AG04449 (cell line): ENCODE results near the gene HRNR.
"Not testable (repeated sequence)": the region's sequence is repeated elsewhere in the genome, so short reads cannot be mapped to it uniquely, and the experiment has no call there.

Source experiments
- CTCF ChIA-PET: fragments of 350-600 bp; formaldehyde crosslinking; extraction: SDS; loops from one replicate; lab custom pipeline; 2021; ENCODE audit warnings: antibody characterized with exemption; lab: Yijun Ruan, JAX
- POLR2A ChIA-PET: fragments of 400-600, 350-600 bp; formaldehyde crosslinking; extraction: SDS; loops from one replicate; lab custom pipeline; 2020; ENCODE audit warnings: antibody characterized with exemption, inconsistent platforms; lab: Yijun Ruan, JAX
- DNase-seq: peaks from one replicate; pipeline ENCODE4 v3.0.0-alpha.2; 2010; ENCODE audit warnings: low read depth, low spot score
- H3K4me3 ChIP-seq: 2 replicates; pipeline ENCODE4 v1.5.1; 2011; ENCODE audit warnings: low read depth, mild to moderate bottlenecking, control low read depth, low read length
- TF ChIP-seq, protein P1 (sequence below): IDR thresholded peaks from one replicate; pipeline ENCODE4 v1.5.1; 2011; ENCODE audit warnings: mild to moderate bottlenecking, moderate library complexity, low read length, control low read depth, inconsistent platforms; ENCODE audit not compliant: insufficient read depth; ENCODE audit errors: missing control alignments

HRNR gene

DNA sequence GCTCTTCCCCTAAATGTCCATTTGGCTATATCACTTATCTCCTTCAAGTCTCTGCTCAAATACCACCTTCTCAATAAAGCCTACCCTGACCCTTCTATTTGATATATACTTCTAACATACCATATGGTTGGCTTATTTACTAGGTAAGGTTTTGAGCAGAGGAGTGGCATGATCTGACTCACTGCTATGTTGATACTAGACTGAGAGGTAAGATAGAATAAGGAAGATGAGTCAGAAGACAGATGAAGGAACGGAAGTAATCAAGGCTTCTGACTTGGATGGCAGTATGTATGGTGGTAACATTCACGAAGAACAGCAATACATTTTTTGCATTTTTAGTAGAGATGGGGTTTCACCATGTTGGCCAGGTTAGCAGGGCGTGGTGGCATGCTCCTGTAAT, 4.8 kb upstream of the HRNR start:
- ChIA-PET CTCF (no interaction called here), POLR2A (no interaction called here)
- H3K4me3 ChIP-seq = no peak overlapping the region
- TF ChIP-seq, protein P1, sequence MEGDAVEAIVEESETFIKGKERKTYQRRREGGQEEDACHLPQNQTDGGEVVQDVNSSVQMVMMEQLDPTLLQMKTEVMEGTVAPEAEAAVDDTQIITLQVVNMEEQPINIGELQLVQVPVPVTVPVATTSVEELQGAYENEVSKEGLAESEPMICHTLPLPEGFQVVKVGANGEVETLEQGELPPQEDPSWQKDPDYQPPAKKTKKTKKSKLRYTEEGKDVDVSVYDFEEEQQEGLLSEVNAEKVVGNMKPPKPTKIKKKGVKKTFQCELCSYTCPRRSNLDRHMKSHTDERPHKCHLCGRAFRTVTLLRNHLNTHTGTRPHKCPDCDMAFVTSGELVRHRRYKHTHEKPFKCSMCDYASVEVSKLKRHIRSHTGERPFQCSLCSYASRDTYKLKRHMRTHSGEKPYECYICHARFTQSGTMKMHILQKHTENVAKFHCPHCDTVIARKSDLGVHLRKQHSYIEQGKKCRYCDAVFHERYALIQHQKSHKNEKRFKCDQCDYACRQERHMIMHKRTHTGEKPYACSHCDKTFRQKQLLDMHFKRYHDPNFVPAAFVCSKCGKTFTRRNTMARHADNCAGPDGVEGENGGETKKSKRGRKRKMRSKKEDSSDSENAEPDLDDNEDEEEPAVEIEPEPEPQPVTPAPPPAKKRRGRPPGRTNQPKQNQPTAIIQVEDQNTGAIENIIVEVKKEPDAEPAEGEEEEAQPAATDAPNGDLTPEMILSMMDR = no peak
- DNase-seq = no peak

DNA sequence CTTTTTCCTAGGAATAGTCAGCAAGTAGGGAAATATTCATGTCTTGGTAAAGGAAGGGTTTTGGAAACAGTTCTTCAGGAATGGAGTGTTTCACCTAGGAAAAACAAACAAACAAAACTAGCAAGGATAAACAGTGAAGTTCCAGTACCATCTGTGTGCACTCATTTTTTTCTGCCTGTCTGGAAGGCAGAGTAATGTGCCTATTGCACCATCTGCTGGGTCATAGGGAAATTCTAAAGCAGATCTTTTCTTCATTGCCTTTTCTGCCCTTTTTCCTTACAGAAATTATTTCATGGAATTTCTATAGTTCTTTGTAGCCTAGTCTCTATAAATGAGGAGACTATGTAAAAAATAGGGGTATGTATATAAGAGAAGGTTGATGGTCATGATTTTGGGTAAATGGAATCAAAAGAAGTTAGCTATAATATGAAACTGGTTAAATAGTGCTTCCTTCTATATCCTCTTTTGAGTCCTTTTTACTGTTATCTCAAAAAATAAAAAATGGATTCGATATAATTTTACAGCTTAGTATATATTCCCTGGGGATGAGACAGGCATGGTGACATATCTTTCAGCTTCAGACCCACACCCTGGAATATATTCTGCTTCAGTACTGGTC, 3.4 kb upstream of the HRNR start:
- ChIA-PET POLR2A (no interaction called here), CTCF (interaction anchor here (1.5 kb wide), 1 partner anchor 86 kb away, joined by 5 read pairs; no protein-coding TSS in a partner anchor)
- H3K4me3 ChIP-seq = no peak overlapping the region
- DNase-seq = no peak
- TF ChIP-seq, protein P1 = no peak

DNA sequence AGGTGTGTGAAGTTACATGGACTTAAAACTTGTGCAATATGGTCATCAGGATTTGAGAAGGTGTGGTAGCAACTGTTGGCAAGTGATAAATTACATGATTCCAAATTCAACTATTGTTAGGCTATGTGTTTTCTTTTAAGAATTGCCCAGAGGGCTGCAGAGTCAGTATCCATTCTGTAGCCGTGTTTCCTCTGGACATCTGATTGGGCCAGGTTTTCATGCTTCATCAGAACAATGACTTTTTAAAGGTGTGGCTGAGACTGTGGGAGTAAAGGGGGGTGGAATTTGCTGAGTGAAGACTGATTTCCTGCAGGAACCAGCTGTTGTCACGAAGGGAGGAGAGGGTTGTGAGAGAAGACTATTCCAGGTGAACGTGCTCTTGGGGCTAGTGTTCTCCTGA, 1.7 kb upstream of the HRNR start:
- H3K4me3 ChIP-seq = no peak overlapping the region
- TF ChIP-seq, protein P1 = no peak
- CTCF ChIA-PET = interaction anchor here (0.9 kb wide), 1 partner anchor 40 kb away, joined by 3 read pairs; no protein-coding TSS in a partner anchor
- POLR2A ChIA-PET = no interaction called here
- no peak for DNase-seq

DNA sequence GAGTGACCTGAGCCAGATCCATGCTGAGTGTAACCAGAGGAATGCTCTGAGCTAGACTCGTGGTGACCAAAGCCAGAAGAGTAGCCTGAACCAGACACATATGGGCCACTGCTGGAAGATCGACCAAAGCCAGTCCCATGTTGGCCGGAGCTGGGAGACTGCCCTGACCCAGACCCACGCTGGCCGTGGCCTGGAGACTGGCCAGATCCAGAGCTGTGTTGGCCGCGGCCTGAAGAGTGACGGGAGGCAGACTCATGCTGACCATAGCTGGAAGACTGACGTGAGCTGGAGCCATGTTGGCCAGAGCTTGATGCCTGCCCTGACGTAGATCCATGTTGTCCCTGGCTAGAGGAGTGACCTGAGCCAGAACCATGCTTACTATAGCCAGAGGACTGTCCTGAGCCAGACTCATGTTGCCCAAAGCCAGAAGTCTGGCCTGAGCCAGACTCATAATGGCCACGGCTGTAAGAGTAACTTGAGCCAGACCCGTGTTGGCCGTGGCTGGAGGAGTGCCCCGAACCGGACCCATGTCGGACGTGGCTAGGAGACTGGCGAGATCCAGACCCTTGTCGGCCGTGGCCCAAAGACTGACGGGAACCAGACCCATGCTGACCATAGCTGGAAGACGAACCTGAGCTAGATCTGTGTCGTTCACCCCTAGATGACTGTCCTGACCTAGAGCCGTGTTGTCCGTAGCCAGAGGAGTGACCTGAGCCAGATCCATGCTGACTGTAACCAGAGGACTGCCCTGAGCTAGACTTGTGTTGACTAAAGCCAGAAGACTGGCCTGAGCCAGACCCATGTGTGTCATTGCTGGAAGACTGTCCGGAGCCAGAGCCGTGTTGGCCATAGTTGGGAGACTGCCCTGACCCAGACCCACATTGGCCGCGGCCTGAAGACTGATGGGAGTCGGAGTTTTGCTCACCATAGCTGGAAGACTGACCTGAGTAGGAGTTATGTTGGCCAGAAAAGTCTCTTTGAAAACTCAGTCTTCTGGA, 3.5 kb downstream of the HRNR start:
- POLR2A ChIA-PET = no interaction called here

DNA sequence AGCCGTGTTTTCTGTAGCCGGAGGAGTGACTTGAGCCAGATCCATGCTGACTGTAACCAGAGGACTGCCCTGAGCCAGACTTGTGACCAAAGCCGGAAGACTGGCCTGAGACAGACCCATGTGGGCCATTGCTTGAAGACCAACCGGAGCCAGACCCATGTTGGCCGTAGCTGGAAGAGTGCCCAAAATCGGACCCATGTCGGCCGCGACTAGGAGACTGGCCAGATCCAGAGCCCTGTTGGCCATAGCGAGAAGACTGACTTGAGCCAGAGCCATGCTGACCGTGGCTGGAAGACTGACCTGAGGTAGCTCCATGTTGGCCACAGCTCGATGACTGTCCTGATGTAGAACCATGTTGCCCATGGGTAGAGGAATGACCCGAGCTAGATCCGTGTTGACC, 4.6 kb downstream of the HRNR start:
- DNase-seq, CTCF ChIA-PET, POLR2A ChIA-PET, H3K4me3 ChIP-seq: not testable (repeated sequence)

More for the DNA sequence above, 3.5 kb downstream of the HRNR start:
- DNase-seq = no peak
- no peak overlapping the region for H3K4me3 ChIP-seq
- CTCF ChIA-PET = no interaction called here
- TF ChIP-seq, protein P1 = no peak

DNA sequence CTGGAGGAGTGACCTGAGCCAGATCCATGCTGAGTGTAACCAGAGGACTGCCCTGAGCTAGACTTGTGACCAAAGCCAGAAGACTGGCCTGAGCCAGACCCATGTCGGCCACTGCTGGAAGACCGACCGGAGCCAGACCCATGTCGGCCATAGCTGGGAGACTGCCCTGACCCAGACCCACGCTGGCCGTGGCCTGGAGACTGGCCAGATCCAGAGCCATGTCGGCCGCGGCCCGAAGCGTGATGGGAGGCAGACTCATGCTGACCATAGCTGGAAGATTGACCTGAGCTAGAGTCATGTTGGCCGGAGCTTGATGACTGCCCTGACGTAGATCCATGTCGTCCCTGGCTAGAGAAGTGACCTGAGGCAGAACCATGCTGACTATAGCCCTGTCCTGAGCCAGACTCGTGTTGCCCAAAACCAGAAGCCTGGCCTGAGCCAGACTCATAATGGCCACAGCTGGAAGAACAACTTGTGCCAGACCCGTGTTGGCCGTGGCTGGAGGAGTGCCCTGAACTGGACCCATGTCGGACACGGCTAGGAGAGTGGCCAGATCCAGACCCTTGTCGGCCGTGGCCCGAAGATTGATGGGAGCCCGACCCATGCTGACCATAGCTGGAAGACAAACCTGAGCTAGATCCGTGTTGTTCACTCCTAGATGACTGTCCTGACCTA, 5.1 kb downstream of the HRNR start:
- ChIA-PET CTCF (no interaction called here), POLR2A (no interaction called here)
- DNase-seq = no peak
- TF ChIP-seq, protein P1 = no peak
- no peak overlapping the region for H3K4me3 ChIP-seq

DNA sequence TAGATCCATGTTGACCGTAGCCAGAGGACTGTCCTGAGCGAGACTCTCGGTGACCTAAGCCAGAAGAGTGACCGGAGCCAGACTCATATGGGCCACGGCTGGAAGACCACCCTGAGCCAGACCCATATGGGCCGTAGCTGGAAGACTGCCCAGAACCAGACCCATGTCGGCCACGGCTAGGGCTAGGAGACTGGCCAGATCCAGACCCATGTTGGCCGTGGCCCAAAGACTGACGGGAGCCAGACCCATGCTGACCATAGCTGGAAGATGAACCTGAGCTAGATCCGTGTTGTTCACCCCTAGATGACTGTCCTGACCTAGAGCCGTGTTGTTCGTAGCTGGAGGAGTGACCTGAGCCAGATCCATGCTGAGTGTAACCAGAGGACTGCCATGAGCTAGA, 8.4 kb downstream of the HRNR start:
- CTCF ChIA-PET, DNase-seq, POLR2A ChIA-PET: not testable (repeated sequence)

DNA sequence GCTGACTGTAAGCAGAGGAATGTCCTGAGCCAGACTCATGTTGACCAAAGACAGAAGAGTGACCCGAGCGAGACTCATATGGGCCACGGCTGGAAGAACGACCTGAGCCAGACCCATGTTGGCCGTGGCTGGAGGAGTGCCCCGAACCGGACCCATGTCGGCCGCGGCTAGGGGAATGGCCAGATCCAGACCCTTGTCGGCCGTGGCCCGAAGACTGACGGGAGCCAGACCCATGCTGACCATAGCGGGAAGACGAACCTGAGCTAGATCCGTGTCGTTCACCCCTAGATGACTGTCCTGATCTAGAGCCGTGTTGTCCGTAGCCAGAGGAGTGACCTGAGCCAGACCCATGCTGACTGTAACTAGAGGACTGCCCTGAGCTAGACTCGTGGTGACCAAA, 9.1 kb downstream of the HRNR start:
- POLR2A ChIA-PET, H3K4me3 ChIP-seq, CTCF ChIA-PET, DNase-seq: not testable (repeated sequence)

More for the DNA sequence above, 8.4 kb downstream of the HRNR start:
- not testable (repeated sequence) for H3K4me3 ChIP-seq
